WTC11 (cell line): ENCODE data around the gene STAB2. TPM values are rescaled to one million over a fixed set of nuclear protein-coding genes. Genes with fewer than 3 reads are reported as not detected.

ENCODE experiments used
- ATAC-seq: fragments of 200-7000 bp; cut with Tn5 transposase; 2 replicates; pipeline ENCODE4 v1.10.0; 2021; ENCODE audit warnings: mild to moderate bottlenecking, moderate library complexity
- CTCF ChIA-PET: fragments of 300-600 bp; sonication (Branson Sonifier 250); formaldehyde crosslinking; loops from one replicate; lab custom pipeline; 2021; ENCODE audit warnings: antibody characterized with exemption; lab: Charles Lee
- POLR2A ChIA-PET: fragments of 350-600 bp; sonication (Branson Sonifier 250); formaldehyde crosslinking; loops from one replicate; lab custom pipeline; 2021; ENCODE audit warnings: antibody characterized with exemption; lab: Charles Lee
- DNase-seq: peaks from one replicate; pipeline ENCODE4 v3.0.0; 2021; ENCODE audit warnings: low spot score
- H3K27ac Mint-ChIP-seq: 2 replicates; pipeline ENCODE4 v1.8.0; 2021; ENCODE audit warnings: mixed read lengths
- H3K27me3 Mint-ChIP-seq: 2 replicates; pipeline ENCODE4 v1.8.0; 2021; ENCODE audit warnings: low read depth, mild to moderate bottlenecking, moderate library complexity, mixed read lengths
- H3K36me3 Mint-ChIP-seq: 2 replicates; pipeline ENCODE4 v1.8.0; 2021; ENCODE audit warnings: mixed read lengths
- H3K4me1 Mint-ChIP-seq: 2 replicates; pipeline ENCODE4 v1.8.0; 2022; ENCODE audit warnings: mixed read lengths
- H3K4me3 Mint-ChIP-seq: 2 replicates; pipeline ENCODE4 v1.8.0; 2021; ENCODE audit warnings: mild to moderate bottlenecking, moderate library complexity, mixed read lengths
- H3K9me3 Mint-ChIP-seq: 2 replicates; pipeline ENCODE4 v1.8.0; 2021; ENCODE audit warnings: mixed read lengths
- ARID4B ChIP-seq: sonication (generic); formaldehyde crosslinking; IDR thresholded peaks from 2 replicates; pipeline ENCODE4 v1.8.0; 2023; ENCODE audit warnings: missing genetic modification reagents, mild to moderate bottlenecking, borderline replicate concordance
- ATF2 ChIP-seq: sonication (generic); formaldehyde crosslinking; IDR thresholded peaks from 2 replicates; pipeline ENCODE4 v1.8.1; 2022; ENCODE audit warnings: low read depth, missing genetic modification reagents, borderline replicate concordance
- E2F1 ChIP-seq: sonication (generic); formaldehyde crosslinking; IDR thresholded peaks from 2 replicates; pipeline ENCODE4 v1.8.0; 2022; ENCODE audit warnings: mild to moderate bottlenecking, missing genetic modification reagents
- ERG ChIP-seq: fragments of 250-450 bp; sonication (Bioruptor Pico); IDR thresholded peaks from 2 replicates; pipeline ENCODE4 v1.8.0; 2021; ENCODE audit warnings: mild to moderate bottlenecking
- ESRRA ChIP-seq: sonication (generic); formaldehyde crosslinking; IDR thresholded peaks from 2 replicates; pipeline ENCODE4 v1.8.1; 2022; ENCODE audit warnings: mild to moderate bottlenecking, missing genetic modification reagents, borderline replicate concordance
- GRHL2 ChIP-seq: fragments of 250-450 bp; sonication (Bioruptor Pico); IDR thresholded peaks from 2 replicates; pipeline ENCODE4 v1.8.0; 2022; ENCODE audit warnings: mild to moderate bottlenecking, moderate library complexity; ENCODE audit not compliant: insufficient replicate concordance, severe bottlenecking
- IRF2 ChIP-seq: sonication (generic); formaldehyde crosslinking; IDR thresholded peaks from 2 replicates; pipeline ENCODE4 v1.8.0; 2022; ENCODE audit warnings: low read depth, missing genetic modification reagents, borderline replicate concordance
- JAZF1 ChIP-seq: fragments of 250-450 bp; sonication (Bioruptor Pico); IDR thresholded peaks from 2 replicates; pipeline ENCODE4 v1.9.0; 2021; ENCODE audit warnings: moderate library complexity, mild to moderate bottlenecking, inconsistent platforms
- NFE2L1 ChIP-seq: sonication (generic); formaldehyde crosslinking; IDR thresholded peaks from 2 replicates; pipeline ENCODE4 v1.8.1; 2023; ENCODE audit warnings: missing genetic modification reagents
- NR2C2 ChIP-seq: sonication (generic); formaldehyde crosslinking; IDR thresholded peaks from 2 replicates; pipeline ENCODE4 v1.8.0; 2022; ENCODE audit warnings: mild to moderate bottlenecking, missing genetic modification reagents
- NR3C1 ChIP-seq: sonication (generic); formaldehyde crosslinking; conservative IDR thresholded peaks from 2 replicates; pipeline ENCODE4 v1.8.1; 2023; ENCODE audit warnings: low read depth, mild to moderate bottlenecking, missing genetic modification reagents
- PREB ChIP-seq: sonication (generic); formaldehyde crosslinking; IDR thresholded peaks from 2 replicates; pipeline ENCODE4 v1.8.1; 2022; ENCODE audit warnings: mild to moderate bottlenecking, missing genetic modification reagents, moderate library complexity, borderline replicate concordance
- SMAD3 ChIP-seq: sonication (generic); formaldehyde crosslinking; IDR thresholded peaks from 2 replicates; pipeline ENCODE4 v1.8.0; 2022; ENCODE audit warnings: missing genetic modification reagents, mild to moderate bottlenecking, borderline replicate concordance
- ZMAT4 ChIP-seq: fragments of 250-450 bp; sonication (Bioruptor Pico); IDR thresholded peaks from 2 replicates; pipeline ENCODE4 v1.9.0; 2021; ENCODE audit warnings: mild to moderate bottlenecking
- ZNF416 ChIP-seq: fragments of 250-450 bp; sonication (Bioruptor Pico); IDR thresholded peaks from 2 replicates; pipeline ENCODE4 v1.9.0; 2021; ENCODE audit warnings: mild to moderate bottlenecking, inconsistent platforms
- total RNA-seq: library from RNA; stranded (reverse); gene quantifications from 3 replicates; pipeline ENCODE4 v1.2.3, GENCODE V29; 2021

Gene STAB2
- total RNA-seq, 1 experiment from 2014 or later: 0.48 TPM

- DNase-seq: no peak
- no peak for TF ChIP-seq PREB
- TF ChIP-seq ZNF416 (CRISPR knock-in tag): no peak
- TF ChIP-seq GRHL2: no peak
- TF ChIP-seq NFE2L1 (CRISPR knock-in tag): no peak
- TF ChIP-seq ATF2 (CRISPR knock-in tag): no peak
- no peak for TF ChIP-seq ARID4B (CRISPR knock-in tag)
- TF ChIP-seq E2F1: no peak
- TF ChIP-seq NR3C1 (CRISPR knock-in tag): no peak
- TF ChIP-seq ESRRA (CRISPR knock-in tag): no peak
- no peak for TF ChIP-seq ZMAT4 (CRISPR knock-in tag)
- no peak for TF ChIP-seq JAZF1 (CRISPR knock-in tag)
- TF ChIP-seq NR2C2 (CRISPR knock-in tag): no peak
- no peak for TF ChIP-seq ERG (CRISPR knock-in tag)
- TF ChIP-seq SMAD3 (CRISPR knock-in tag): no peak
- TF ChIP-seq IRF2 (CRISPR knock-in tag): no peak
- H3K27ac Mint-ChIP-seq: no peak overlapping the region
- H3K9me3 Mint-ChIP-seq: 0 out of 2 replicates have a peak, but pooled peaks cover 3% of the 10 kb centered on the region
- H3K4me3 Mint-ChIP-seq: no peak overlapping the region
- ChIA-PET POLR2A (no interaction called here), CTCF (interaction anchor here (1.3 kb wide), 1 partner anchor 227 kb away, joined by 3 read pairs; no protein-coding TSS in a partner anchor)
- H3K4me1 Mint-ChIP-seq: peaks cover 20% of the 10 kb centered on the region
- ATAC-seq: no peak
- no peaks in the 10 kb centered on the region; the same call in 1 of the 2 replicates for H3K27me3 Mint-ChIP-seq
- H3K36me3 Mint-ChIP-seq: peaks cover 28% of the 10 kb centered on the region
Measured at GRCh38 chr12:103801709-103802585, 214.9 kb downstream of the STAB2 start.
